ENCODE data around the gene CPNE2. TPM values are rescaled to one million over a fixed set of nuclear protein-coding genes. Genes with fewer than 3 reads are reported as not detected.

Gene CPNE2
- total and polyA plus RNA-seq, 10 of the 15 experiments (the other 5 are each of a cell fraction or from before 2014, with no cell fraction given): 3.1 to 22.1 (median 9.9) TPM

GRCh38 chr16:57157533-57157932 is 65.2 kb downstream of the CPNE2 start:
- H3K4me3 ChIP-seq: no peak overlapping the region
- H2AFZ ChIP-seq (ENCODE audit: control insufficient read depth, low read depth, low read length): no peak overlapping the region
- no peak overlapping the region for H3K9ac ChIP-seq (ENCODE audit: control insufficient read depth, insufficient read depth, low read length)
- 100% methylated on average over 1 of the region's 1 CpG for WGBS (ENCODE audit: insufficient coverage, insufficient replicate concordance, low lambda C conversion rate, missing lambda C conversion rate)
- in situ Hi-C loops (cut with MboI) (no loop called here), intact Hi-C loops (cut with micrococcal nuclease; ENCODE audit: unreplicated experiment) (no loop called here)
- ATAC-seq (no peak), FAIRE-seq (no peak), DNase-seq (ENCODE audit: low read depth, low spot score) (no peak)
- H3K4me1 ChIP-seq (ENCODE audit: control insufficient read depth, insufficient read depth, low read length): no peaks in the 10 kb centered on the region
- H4K20me1 ChIP-seq (ENCODE audit: control insufficient read depth, insufficient read depth): no peaks in the 10 kb centered on the region
- no peaks in the 10 kb centered on the region for H3K9me3 ChIP-seq (replicated peaks; ENCODE audit: control insufficient read depth, insufficient read depth, low read length)
- ChIA-PET POLR2A (no interaction called here), SMC1A (ENCODE audit: uncharacterized antibody, unreplicated experiment) (no interaction called here), RAD21 (ENCODE audit: unreplicated experiment) (no interaction called here), CTCF (no interaction called here)
- no peak overlapping the region for H3K27ac ChIP-seq (ENCODE audit: control insufficient read depth, insufficient read depth)
- H3K27me3 ChIP-seq (replicated peaks in 1 of 2; ENCODE audit: control insufficient read depth in 2 of 2, insufficient read depth in 2 of 2, low read length in 1 of 2): no peaks in the 10 kb centered on the region
- BruUV-seq (replicated peaks): no TSS peak
- H3K36me3 ChIP-seq (ENCODE audit: control insufficient read depth in 2 of 2, insufficient read depth in 2 of 2, low read length in 1 of 2): peaks cover 10 to 39% of the 10 kb centered on the region in 2 experiments
- no peak for TF ChIP-seq ZBTB33 (IDR thresholded peaks at IDR 0.05)
- no peak for TF ChIP-seq CHD4 (IDR thresholded peaks at IDR 0.05)
- TF ChIP-seq SMAD5 (IDR thresholded peaks at IDR 0.05; ENCODE audit: low read depth): no peak
- TF ChIP-seq NR2C2 (IDR thresholded peaks at IDR 0.05; ENCODE audit: borderline replicate concordance, control insufficient read depth, insufficient read length, low read depth): no peak
- TF ChIP-seq CHD2 (IDR thresholded peaks at IDR 0.05; ENCODE audit: borderline replicate concordance, low read depth, low read length): no peak
- TF ChIP-seq SMC3 (IDR thresholded peaks at IDR 0.05; ENCODE audit: borderline replicate concordance, low read length): no peak
- TF ChIP-seq BCLAF1 (IDR thresholded peaks at IDR 0.05): no peak
- TF ChIP-seq STAT1 (conservative IDR thresholded peaks at IDR 0.05): no peak
- TF ChIP-seq, protein P1, sequence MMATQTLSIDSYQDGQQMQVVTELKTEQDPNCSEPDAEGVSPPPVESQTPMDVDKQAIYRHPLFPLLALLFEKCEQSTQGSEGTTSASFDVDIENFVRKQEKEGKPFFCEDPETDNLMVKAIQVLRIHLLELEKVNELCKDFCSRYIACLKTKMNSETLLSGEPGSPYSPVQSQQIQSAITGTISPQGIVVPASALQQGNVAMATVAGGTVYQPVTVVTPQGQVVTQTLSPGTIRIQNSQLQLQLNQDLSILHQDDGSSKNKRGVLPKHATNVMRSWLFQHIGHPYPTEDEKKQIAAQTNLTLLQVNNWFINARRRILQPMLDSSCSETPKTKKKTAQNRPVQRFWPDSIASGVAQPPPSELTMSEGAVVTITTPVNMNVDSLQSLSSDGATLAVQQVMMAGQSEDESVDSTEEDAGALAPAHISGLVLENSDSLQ (IDR thresholded peaks at IDR 0.05): no peak
- no peaks in the 10 kb centered on the region for H3K79me2 ChIP-seq (ENCODE audit: control insufficient read depth, insufficient read depth, low read length)
- no peak overlapping the region for H3K4me2 ChIP-seq (ENCODE audit: control insufficient read depth, insufficient read depth)
